Stimulated activated CD4-positive, alpha-beta T cell treated with anti-CD3 and anti-CD28 coated beads, Interleukin-1b, Interleukin-23, amount 100 ng/mL, for 48 hours (primary cell): ENCODE data around the gene CHSY1.
A peak's percentile ranks its signal among the peaks of the same experiment; 100 is the strongest.

ENCODE experiments used
- DNase-seq: peaks from one replicate; pipeline ENCODE4 v3.0.0-alpha.2; 2020

Gene CHSY1

DNA sequence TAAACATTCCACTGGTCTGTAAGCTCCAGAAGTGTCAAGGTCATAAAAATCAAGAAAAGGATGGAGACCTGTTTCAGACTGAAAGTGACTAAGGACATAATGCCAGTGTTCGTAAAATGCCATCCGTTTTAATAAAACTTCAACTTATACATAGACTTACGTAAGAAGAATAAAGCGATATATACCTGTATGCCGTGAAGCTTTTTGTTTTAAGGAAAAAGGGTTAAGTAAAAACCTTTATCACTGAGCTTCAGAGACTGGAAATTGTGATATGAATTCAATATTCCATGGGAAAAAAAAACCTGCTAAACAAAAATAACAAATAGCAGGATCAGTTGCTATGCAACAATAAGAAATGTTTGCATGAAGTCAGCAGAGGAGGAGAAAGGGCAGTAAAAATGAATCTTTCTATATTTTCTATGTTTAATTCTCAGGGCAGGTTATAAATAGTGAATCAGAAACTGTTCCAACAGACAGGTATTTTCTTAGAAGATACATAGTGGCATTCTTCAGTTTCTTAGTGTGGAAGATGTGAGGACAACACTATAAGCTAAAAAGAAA lies 42.5 kb downstream of the CHSY1 start:
- no peak for DNase-seq

DNA sequence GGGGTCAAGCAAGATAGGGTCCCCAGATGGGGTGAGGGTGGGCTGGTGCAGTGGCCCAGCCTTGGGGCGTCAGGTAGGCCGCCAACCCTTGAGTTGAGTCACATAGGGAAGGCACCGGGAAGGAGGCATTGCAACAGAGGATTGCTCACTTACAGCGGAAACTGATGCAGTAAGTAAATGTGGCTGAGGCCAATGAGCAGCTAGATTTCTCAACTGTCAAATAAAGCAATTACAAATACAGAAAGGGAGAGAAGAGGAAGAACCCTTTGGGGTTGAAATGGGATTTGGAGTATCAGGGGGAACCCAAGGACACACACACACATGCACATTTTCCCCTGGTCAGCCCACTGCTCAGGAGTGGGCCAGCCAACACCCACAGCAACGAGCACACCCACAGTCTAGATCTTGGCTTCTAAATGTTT lies 44.0 kb downstream of the CHSY1 start:
- DNase-seq: peak; percentile 19

DNA sequence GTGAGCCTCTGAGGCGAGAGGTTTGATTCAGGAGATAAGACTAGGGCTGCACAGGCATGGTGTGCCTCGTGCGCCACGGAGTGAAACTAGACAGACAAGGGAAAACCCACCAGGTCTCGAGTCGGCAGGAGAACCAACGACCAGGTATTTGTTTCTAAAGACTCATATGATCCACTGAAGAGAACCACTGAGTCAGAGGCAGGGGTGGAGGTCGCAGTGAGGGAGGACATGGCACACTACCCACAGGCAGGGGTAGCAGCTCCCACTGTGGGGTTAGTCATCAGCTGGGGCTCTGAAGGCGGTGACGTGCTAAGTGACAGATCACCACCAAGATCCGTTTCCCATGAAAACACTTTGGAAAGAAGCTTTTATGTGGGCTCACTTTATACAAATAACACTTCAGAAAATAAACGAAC lies 45.7 kb downstream of the CHSY1 start:
- peak; percentile 93 for DNase-seq

GRCh38 chr15:101204739-101205535 lies 46.9 kb downstream of the CHSY1 start:
- no peak for DNase-seq

DNA sequence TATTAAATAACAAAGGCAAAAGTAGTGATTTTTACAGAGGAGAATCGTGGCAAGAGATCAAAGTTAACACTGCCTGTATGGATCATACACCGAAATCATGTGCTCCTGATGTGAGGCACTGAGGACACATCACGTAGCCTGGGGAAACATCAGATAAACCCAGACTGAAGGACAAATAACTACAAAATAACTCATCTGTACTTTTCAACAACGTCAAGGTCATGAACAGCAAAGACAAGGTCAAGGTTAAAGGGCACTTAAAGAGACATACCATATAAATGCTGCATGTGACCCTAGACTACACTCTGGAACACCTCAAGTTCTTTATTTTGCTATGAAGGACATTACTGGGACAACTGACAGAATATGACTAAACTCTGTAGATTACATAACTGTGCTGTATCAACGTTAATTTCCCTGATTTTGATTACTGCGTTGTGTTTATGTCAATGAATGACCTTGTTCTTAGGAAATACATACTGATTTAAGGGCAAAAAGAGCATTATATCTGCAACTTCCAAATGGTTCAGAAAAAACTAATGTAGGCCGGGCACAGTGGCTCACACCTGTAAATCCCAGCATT lies 48.1 kb downstream of the CHSY1 start:
- DNase-seq: no peak

DNA sequence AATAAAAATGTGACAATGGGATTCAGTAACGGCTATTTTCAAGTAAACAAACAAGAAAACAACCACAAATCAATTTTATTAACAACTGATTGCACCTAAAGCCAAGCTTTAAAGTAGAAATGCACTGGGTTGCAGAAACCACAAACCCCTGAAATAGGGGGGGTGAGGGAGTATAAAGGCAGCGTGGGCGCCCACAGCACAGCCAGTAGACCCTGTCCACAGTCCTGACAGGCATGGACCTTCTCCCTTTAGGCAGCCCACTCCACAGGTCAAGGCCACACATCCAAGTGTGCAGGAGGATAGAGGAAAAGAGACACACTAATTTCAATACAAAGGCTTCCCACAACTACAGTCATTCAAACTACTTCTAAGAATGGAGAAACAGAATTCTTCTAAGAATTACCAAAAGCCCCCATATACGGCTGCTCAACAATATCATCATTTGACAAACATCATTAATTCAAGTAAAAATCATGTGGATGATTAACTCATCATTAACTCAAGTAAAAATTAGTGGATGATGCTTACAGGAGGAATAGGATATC lies 48.7 kb downstream of the CHSY1 start:
- no peak for DNase-seq

- DNase-seq: peak; percentile 34
Observed at GRCh38 chr15:101201411-101202174, 50.3 kb downstream of the CHSY1 start.

GRCh38 chr15:101200181-101200580 lies 51.7 kb downstream of the CHSY1 start:
- DNase-seq: no peak

GRCh38 chr15:101198800-101199199 lies 53.0 kb downstream of the CHSY1 start:
- no peak for DNase-seq

DNA sequence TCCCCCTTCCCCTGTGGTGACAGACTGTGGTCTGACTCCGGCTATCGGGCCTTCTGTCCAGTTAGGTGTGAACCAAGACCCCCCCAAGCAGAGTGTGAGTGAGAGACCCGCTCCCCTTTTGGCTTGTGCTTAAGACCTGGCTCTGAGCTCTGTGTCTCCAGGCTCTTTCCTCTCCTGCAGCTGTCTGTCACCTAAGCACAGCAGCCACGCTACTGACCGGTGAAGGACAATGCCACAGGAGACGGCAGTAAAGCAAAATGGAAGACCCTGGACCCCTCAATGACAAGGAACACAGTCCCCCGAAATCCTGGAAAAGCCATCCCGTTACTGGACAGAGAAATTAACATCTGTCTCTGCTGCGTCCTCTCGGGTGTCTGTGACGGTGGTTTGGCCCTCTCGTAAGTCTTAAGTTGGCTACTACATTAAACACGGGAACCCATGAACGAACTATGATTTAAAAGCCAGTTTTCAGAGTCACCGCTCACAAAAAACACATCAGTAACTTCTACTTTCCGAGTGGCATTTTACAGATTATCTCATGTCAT lies 53.7 kb downstream of the CHSY1 start:
- DNase-seq: no peak

- DNase-seq: no peak
Observed at GRCh38 chr15:101194546-101195125, 57.2 kb downstream of the CHSY1 start.

DNA sequence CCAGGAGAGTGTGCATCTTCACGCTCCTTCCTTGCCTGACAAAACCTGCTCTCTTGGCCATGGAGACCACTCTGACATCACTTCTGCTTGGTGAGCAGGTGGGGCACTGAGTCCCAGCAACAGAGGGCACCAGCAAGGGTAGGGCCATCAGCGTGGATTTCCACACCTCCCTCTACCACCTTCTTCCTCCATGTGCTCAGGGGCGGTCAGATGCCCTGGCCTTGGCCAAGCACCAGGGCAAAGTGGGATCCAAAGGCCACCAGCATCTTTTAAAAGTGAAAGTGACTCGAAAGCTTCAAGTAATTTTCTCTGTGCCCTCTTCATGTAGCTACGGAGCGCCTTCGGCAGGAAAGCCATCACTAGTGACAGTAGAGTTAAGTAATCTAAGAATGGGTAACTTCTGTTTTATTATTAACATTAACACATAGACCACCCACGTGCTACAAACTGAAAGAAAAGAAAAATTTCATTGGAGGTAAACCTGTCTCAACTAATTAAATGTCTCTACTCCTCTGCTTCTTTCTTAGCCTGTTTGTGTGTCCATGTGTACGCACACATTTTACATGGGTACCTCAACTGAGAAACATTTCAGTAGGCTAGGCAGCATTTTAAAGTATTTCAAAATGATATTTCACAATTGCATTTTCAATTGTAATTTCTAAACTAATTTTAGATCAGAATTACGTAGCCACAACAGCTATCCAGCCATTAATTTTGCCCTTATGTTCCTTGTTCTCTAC lies 57.9 kb downstream of the CHSY1 start:
- DNase-seq: no peak

- DNase-seq: no peak
Observed at GRCh38 chr15:101193120-101193644, 58.7 kb downstream of the CHSY1 start.

GRCh38 chr15:101192081-101192480 lies 59.8 kb downstream of the CHSY1 start:
- DNase-seq: no peak

DNA sequence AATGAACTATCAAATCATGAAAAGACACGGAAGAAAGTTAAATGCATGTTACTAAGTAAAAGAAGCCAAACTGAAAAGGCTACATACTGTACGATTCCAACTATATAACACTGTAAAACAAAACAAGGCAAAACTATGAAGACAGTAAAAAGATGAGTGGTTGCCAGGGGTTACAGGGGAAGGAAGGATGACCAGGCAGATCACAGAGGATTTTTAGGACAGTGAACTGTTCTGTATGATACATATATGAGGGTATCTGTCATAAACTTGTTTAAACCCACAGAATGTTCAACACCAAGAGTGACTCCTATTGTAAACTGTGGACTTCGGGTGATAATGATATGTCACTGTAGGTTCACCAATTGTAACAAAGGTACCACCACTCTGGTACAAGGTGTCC lies 60.6 kb downstream of the CHSY1 start:
- no peak for DNase-seq

- DNase-seq: no peak
Observed at GRCh38 chr15:101190092-101190595, 61.7 kb downstream of the CHSY1 start.

DNA sequence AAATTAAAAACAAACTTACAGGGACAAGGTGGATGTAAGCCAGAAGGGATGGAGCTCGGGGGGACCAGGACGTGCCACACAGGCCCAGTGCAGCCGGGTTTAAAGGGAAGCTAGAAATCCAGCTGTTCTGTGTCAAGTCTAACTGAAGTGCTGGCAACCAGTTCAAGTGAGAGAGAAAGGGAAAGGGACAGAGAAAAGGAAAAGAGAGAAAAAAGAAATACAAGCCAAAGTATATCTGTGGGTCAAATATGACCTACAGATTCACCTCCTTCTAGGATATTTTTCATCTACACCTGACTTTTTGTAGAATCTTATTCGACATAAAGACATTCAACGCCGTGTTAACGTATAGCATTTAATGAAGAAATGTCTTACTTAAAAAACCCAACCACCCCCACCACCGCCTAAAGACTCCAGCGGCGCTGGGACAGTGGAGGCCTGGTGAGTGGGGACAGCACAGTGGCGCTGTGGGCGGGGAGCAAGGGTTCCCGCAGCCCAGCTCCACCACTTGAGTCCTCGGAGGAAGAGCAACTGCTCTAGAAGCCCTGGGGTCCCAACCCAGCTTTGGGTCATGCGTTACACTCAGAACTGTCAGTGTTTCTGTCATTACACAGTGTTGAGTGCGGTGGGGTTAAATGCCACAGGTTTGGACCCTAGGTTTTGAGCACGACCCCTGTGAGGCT lies 62.3 kb downstream of the CHSY1 start:
- no peak for DNase-seq

GRCh38 chr15:101188637-101189408 lies 63.0 kb downstream of the CHSY1 start:
- DNase-seq: no peak

DNA sequence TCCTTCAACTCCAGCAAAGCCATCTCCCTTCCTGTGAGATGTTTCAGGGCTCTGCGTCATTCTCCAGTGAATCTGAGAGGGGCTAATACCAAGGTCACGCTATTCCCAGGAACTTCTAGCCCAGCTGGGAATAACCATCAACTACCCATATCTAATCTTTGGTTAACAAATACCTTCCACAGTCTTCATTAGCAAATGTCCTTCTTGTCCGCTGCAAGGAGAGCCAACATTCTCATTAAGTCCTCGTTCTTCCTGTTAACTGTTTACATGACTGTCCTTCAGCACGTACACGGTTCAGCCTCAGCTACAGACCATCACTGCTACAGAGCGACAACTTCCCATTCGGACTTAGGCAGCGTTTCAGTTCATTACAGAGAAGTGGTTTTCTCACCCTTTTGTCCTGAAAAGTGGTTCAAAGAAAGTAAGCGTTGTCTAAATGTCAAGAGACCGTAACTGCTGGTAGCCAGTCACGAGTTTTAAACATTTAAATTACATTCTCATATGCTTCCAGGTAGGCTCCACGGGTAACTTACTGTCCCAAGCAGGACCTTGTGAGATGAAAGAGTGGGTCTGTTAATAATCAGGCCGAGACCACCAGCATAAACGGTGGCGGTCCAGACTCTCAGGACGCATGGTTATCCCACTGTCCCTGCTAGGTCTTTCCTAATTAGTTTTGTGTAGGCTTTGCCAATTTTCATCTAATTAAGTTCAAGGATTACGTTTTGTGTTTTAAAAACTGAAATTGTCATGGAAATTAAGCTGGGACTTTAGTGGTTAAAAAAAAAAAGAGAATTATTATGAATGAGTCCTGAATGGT lies 63.8 kb downstream of the CHSY1 start:
- DNase-seq: no peak
